Activated B cell treated with CpG ODN at 0.5 μM for 24 hours (primary cell): Measurements from ENCODE around the gene KCNMB3. TPM values are rescaled to one million over a fixed set of nuclear protein-coding genes. Genes with fewer than 3 reads are reported as not detected.

Experiments
- ATAC-seq: fragments of 200-7000 bp; cut with Tn5 transposase; one replicate; pipeline ENCODE4 v1.10.0; 2021; ENCODE audit warnings: low read depth, mild to moderate bottlenecking, moderate library complexity
- CTCF ChIA-PET: fragments of 350-600 bp; sonication (Branson Sonifier 250); formaldehyde crosslinking; loops from one replicate; lab custom pipeline; 2021; ENCODE audit warnings: antibody characterized with exemption; lab: Charles Lee
- POLR2A ChIA-PET: fragments of 350-600 bp; sonication (Branson Sonifier 250); formaldehyde crosslinking; loops from one replicate; lab custom pipeline; 2021; ENCODE audit warnings: antibody characterized with exemption; lab: Charles Lee
- DNase-seq: peaks from one replicate; pipeline ENCODE4 v3.0.0; 2022
- H3K27ac Mint-ChIP-seq: one replicate; pipeline ENCODE4 v1.8.0; 2020; ENCODE audit warnings: mixed read lengths
- H3K27me3 Mint-ChIP-seq: one replicate; pipeline ENCODE4 v1.8.0; 2021; ENCODE audit warnings: mixed read lengths
- H3K36me3 Mint-ChIP-seq: one replicate; pipeline ENCODE4 v1.8.0; 2021; ENCODE audit warnings: low read depth, mixed read lengths
- H3K4me1 Mint-ChIP-seq: one replicate; pipeline ENCODE4 v1.8.0; 2021; ENCODE audit warnings: mixed read lengths
- H3K4me3 Mint-ChIP-seq: one replicate; pipeline ENCODE4 v1.8.0; 2020; ENCODE audit warnings: mild to moderate bottlenecking, mixed read lengths
- H3K9me3 Mint-ChIP-seq: one replicate; pipeline ENCODE4 v1.8.0; 2020; ENCODE audit warnings: mixed read lengths
- CTCF ChIP-seq: fragments of 200-600 bp; IDR thresholded peaks from one replicate; pipeline ENCODE4 v1.8.0; 2022; ENCODE audit warnings: antibody characterized with exemption, mild to moderate bottlenecking
- intact Hi-C: fragments of 100-400 bp; cut with micrococcal nuclease; formaldehyde crosslinking; loops from one replicate; pipeline ENCODE4 v1.15.1; 2024
- total RNA-seq: library from RNA; stranded (reverse); gene quantifications from 2 replicates; pipeline ENCODE4 v1.2.3, GENCODE V29; 2022

Gene KCNMB3
- total RNA-seq, 1 donor from 2014 or later: 6.0 TPM

- H3K4me1 Mint-ChIP-seq: no peaks in the 10 kb centered on the region
- no peaks in the 10 kb centered on the region for H3K9me3 Mint-ChIP-seq
- no peaks in the 10 kb centered on the region for H3K36me3 Mint-ChIP-seq
- DNase-seq: no peak
- no peak overlapping the region for H3K4me3 Mint-ChIP-seq
- CTCF ChIA-PET: no interaction called here
- ATAC-seq: no peak
- H3K27ac Mint-ChIP-seq: no peak overlapping the region
- POLR2A ChIA-PET: no interaction called here
- peaks cover 2% of the 10 kb centered on the region for H3K27me3 Mint-ChIP-seq
- intact Hi-C loops: no loop called here
- no peak for TF ChIP-seq CTCF
These were observed 38.4 kb upstream of the KCNMB3 start for GRCh38 chr3:179289295-179289694.

GRCh38 chr3:179288845-179289244 lies 37.9 kb upstream of the KCNMB3 start:
- no peak for DNase-seq
- Mint-ChIP-seq H3K9me3 (no peaks in the 10 kb centered on the region), H3K4me3 (no peak overlapping the region), H3K4me1 (no peaks in the 10 kb centered on the region), H3K27me3 (peaks cover 2% of the 10 kb centered on the region), H3K27ac (no peak overlapping the region), H3K36me3 (no peaks in the 10 kb centered on the region)
- POLR2A ChIA-PET: interaction anchor here (0.9 kb wide), 1 partner anchor 27 kb away, joined by 3 read pairs; no protein-coding TSS in a partner anchor
- no peak for TF ChIP-seq CTCF
- CTCF ChIA-PET: no interaction called here
- intact Hi-C loops: no loop called here
- ATAC-seq: no peak

- no peaks in the 10 kb centered on the region for H3K27me3 Mint-ChIP-seq
- DNase-seq (no peak), ATAC-seq (no peak)
- no peaks in the 10 kb centered on the region for H3K9me3 Mint-ChIP-seq
- POLR2A ChIA-PET: no interaction called here
- H3K4me3 Mint-ChIP-seq: no peak overlapping the region
- H3K36me3 Mint-ChIP-seq: no peaks in the 10 kb centered on the region
- H3K4me1 Mint-ChIP-seq: no peaks in the 10 kb centered on the region
- TF ChIP-seq CTCF: no peak
- intact Hi-C loops: no loop called here
- H3K27ac Mint-ChIP-seq: no peak overlapping the region
- CTCF ChIA-PET: no interaction called here
These were observed 35.4 kb upstream of the KCNMB3 start for GRCh38 chr3:179286331-179286730.

GRCh38 chr3:179281825-179282224 lies 30.9 kb upstream of the KCNMB3 start:
- intact Hi-C loops: loop anchor here (2.0 kb wide), 1 partner anchor 15 kb away; no protein-coding TSS in a partner anchor
- Mint-ChIP-seq H3K27me3 (peaks cover 4% of the 10 kb centered on the region), H3K4me3 (no peak overlapping the region), H3K9me3 (no peaks in the 10 kb centered on the region), H3K36me3 (no peaks in the 10 kb centered on the region), H3K4me1 (no peaks in the 10 kb centered on the region), H3K27ac (no peak overlapping the region)
- ChIA-PET CTCF (no interaction called here), POLR2A (interaction anchor here (0.6 kb wide), 1 partner anchor 81 kb away, joined by 3 read pairs; no protein-coding TSS in a partner anchor)
- no peak for ATAC-seq
- no peak for DNase-seq
- TF ChIP-seq CTCF: no peak

GRCh38 chr3:179279837-179280236 lies 28.9 kb upstream of the KCNMB3 start:
- peaks cover 6% of the 10 kb centered on the region for H3K27me3 Mint-ChIP-seq
- DNase-seq (no peak), ATAC-seq (no peak)
- H3K4me3 Mint-ChIP-seq: no peak overlapping the region
- ChIA-PET CTCF (interaction anchor here (1.3 kb wide), 1 partner anchor 35 kb away, joined by 3 read pairs; no protein-coding TSS in a partner anchor), POLR2A (no interaction called here)
- intact Hi-C loops: loop anchor here (2.0 kb wide), 1 partner anchor 13 kb away; no protein-coding TSS in a partner anchor
- no peaks in the 10 kb centered on the region for H3K9me3 Mint-ChIP-seq
- no peaks in the 10 kb centered on the region for H3K4me1 Mint-ChIP-seq
- TF ChIP-seq CTCF: no peak
- H3K36me3 Mint-ChIP-seq: no peaks in the 10 kb centered on the region
- H3K27ac Mint-ChIP-seq: no peak overlapping the region
